Brain microvascular endothelial cell (primary cell): ENCODE measurements around the gene MAPK4.
A peak's percentile ranks its signal among the peaks of the same experiment; 100 is the strongest.

Source experiments
- DNase-seq: peaks from one replicate; pipeline ENCODE4 v3.0.0-alpha.2; 2020
- H3K27ac ChIP-seq: fragments of 250-450 bp; sonication (Bioruptor Pico); 2 replicates; pipeline ENCODE4 v1.5.1; 2020; ENCODE audit warnings: mild to moderate bottlenecking, moderate library complexity
- H3K27me3 ChIP-seq: fragments of 250-450 bp; sonication (Bioruptor Pico); replicated peaks from 2 replicates; pipeline ENCODE4 v1.5.1; 2020; ENCODE audit warnings: mild to moderate bottlenecking
- H3K36me3 ChIP-seq: fragments of 250-450 bp; sonication (Bioruptor Pico); replicated peaks from 2 replicates; pipeline ENCODE4 v1.5.1; 2020; ENCODE audit warnings: mild to moderate bottlenecking
- H3K4me3 ChIP-seq: 2 replicates; pipeline ENCODE4 v1.5.1; 2011; ENCODE audit warnings: low read depth, mild to moderate bottlenecking, control low read depth, low read length, moderate library complexity
- in situ Hi-C: cut with HindIII; loops from 2 replicates; pipeline ENCODE4 v1.10.0; 2017; ENCODE audit warnings: low sequenced_read_pairs, low pct_ligation_motif_present
- TF ChIP-seq, protein P1 (sequence below): IDR thresholded peaks from 2 replicates; pipeline ENCODE4 v1.5.1; 2011; ENCODE audit warnings: low read depth, mild to moderate bottlenecking, moderate library complexity, low read length, control low read depth, inconsistent platforms; ENCODE audit errors: missing control alignments

Gene MAPK4

DNA sequence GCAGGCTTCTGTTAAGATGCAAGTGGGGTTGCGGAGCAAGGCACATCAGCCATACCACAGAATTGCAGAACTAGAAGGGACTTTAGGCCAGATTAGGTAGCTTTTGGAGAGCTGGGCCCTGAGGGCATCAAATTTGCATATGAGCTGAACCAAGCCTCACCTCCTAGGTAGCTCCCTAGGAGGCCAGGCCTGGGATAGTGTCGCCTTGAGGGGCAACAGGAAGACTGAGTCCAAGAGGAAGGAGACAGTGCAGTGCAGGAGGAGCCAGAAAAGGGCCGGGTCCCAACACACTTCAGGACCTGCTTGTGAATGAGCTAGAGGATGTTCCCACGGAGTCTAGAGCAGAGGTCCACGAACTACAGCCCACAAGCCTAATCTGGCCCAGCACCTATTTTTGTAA, 98.7 kb downstream of the MAPK4 start:
- Histone ChIP-seq H3K27me3 (no peaks in the 10 kb centered on the region), H3K27ac (no peak overlapping the region), H3K36me3 (no peaks in the 10 kb centered on the region), H3K4me3 (no peak overlapping the region)
- TF ChIP-seq, protein P1, sequence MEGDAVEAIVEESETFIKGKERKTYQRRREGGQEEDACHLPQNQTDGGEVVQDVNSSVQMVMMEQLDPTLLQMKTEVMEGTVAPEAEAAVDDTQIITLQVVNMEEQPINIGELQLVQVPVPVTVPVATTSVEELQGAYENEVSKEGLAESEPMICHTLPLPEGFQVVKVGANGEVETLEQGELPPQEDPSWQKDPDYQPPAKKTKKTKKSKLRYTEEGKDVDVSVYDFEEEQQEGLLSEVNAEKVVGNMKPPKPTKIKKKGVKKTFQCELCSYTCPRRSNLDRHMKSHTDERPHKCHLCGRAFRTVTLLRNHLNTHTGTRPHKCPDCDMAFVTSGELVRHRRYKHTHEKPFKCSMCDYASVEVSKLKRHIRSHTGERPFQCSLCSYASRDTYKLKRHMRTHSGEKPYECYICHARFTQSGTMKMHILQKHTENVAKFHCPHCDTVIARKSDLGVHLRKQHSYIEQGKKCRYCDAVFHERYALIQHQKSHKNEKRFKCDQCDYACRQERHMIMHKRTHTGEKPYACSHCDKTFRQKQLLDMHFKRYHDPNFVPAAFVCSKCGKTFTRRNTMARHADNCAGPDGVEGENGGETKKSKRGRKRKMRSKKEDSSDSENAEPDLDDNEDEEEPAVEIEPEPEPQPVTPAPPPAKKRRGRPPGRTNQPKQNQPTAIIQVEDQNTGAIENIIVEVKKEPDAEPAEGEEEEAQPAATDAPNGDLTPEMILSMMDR, result no peak
- in situ Hi-C loops, result no loop called here
- no peak for DNase-seq

DNA sequence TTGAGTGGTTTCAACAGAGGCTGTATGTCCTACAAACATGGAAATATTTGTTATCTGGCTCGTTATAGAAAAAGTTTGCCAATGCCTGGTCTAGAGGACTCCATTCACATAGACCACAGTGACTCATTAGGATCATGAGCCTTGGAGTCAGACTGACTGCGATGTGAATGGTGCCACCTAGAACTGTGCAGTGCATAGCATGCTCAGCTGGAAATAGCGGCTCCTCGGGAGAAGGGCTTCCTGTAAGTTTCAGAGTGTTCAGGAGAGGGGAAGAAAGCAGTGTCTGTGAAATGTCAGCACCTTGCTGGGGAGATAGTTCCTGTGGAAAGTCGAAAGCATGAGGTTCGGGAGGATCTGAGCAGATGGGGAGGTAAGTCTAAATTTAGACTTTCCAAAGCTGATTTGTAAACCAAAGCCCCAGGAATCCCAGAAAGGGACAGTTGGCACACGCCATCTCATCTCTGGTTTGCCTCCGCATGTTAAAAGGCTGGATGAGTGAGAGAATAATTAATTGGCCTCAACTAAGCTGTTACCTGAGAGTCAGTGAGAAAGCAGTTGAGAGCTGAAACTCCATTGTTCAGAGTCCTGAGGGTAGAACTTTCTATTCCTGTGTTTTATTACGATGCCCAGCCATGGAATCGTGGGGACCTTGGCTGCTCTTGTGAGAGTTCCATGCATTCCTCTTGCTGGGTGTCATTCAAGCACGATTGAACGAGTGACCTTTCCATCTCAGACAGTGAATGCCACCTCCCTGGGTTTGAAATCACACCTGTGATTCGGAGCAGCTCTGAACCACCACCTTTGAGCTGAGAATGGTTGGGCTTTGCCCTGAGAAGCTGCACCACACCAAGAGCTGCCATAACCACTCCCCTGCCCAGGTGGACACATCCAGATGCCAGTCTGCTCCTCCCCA, 99.5 kb downstream of the MAPK4 start:
- DNase-seq, result peak; percentile 59
- H3K36me3 ChIP-seq, result no peaks in the 10 kb centered on the region
- in situ Hi-C loops, result no loop called here

DNA sequence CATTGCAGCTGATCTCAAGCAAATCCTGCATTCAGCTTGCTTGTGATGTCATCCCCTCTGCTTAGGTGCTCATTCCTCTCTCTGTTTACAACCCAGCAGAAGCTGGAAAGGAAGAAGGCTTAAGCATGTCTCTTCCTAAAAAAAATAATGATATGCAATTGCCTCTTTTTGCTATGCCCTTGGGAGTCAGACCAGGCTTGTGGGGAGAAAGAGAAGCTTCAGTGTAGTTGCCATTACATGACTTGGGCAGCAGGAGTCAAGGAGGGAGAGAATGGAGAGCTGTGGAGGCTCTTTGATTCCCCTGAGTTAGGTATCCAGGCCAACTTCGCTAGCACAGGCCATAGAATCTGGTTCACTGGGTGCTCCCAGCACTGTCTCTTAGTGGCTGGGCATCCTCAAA, 101.1 kb downstream of the MAPK4 start:
- Histone ChIP-seq H3K27me3 (no peaks in the 10 kb centered on the region), H3K36me3 (no peaks in the 10 kb centered on the region), H3K4me3 (no peak overlapping the region), H3K27ac (no peak overlapping the region)
- in situ Hi-C loops, result no loop called here
- DNase-seq, result no peak
- TF ChIP-seq, protein P1, result no peak

More for the DNA sequence above, 99.5 kb downstream of the MAPK4 start:
- TF ChIP-seq, protein P1, result no peak
- H3K27me3 ChIP-seq, result no peaks in the 10 kb centered on the region
- no peak overlapping the region for H3K27ac ChIP-seq
- H3K4me3 ChIP-seq, result no peak overlapping the region

DNA sequence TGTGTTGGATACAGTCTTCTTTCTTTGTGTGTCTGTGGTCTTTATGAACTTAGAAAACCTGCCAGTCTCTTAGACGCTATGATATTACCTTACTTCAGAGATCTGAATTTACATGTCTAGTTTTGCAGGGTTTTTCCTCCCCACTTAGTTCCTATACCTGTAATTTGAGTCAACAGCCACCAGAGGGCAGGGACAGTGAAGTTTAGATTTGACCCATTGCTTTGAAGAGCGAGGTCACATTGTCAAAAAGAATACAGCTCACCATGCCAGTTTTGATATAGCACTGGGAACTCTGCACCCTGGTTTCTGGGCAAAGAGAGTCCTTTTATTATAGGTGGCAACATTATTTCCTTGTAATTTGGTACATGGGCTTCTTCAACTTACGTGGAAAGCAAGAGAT, 102.3 kb downstream of the MAPK4 start:
- Histone ChIP-seq H3K36me3 (no peaks in the 10 kb centered on the region), H3K27ac (no peak overlapping the region), H3K4me3 (no peak overlapping the region), H3K27me3 (no peaks in the 10 kb centered on the region)
- DNase-seq, result no peak
- TF ChIP-seq, protein P1, result peak; percentile 50
- in situ Hi-C loops, result no loop called here

DNA sequence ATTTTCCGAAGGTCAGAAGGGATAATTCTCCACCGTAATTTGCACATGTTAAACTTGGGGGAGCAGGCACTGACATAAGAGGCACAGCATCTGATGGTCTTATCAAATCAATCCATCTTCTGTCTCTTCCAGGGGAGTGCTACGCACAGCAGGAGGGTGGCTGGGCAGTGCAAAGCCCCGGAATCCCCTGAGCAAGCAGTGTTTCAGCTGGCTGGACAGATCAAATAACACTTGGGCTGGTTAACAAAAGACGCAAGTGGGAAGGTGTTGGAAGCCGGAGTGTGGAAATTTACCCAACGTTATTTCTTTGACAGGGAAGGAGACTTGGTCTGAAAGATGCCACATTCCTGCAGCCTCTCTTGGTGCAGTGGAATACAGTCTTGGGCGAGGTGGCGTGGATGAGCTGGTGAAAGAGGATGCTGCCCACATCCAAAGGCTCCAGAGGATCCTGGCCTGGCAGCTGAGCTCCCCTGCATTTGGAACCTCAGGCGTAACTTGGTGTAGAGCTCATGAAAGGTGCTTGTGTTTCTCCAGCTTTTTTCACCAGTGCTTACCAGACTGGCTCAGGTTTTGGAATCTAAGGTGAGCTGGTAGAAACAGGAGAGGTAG, 103.0 kb downstream of the MAPK4 start:
- H3K36me3 ChIP-seq, result no peaks in the 10 kb centered on the region
- H3K27ac ChIP-seq, result no peak overlapping the region
- TF ChIP-seq, protein P1, result no peak
- H3K4me3 ChIP-seq, result no peak overlapping the region
- in situ Hi-C loops, result no loop called here
- H3K27me3 ChIP-seq, result no peaks in the 10 kb centered on the region
- no peak for DNase-seq
